SK-N-SH treated with all-trans-retinoic acid at 6 μM for 48 hours (cell line): ENCODE data around the gene ALB.

Experiments
- ATAC-seq: fragments of 200-7000 bp; cut with Tn5 transposase; 3 replicates; pipeline ENCODE4 v1.9.1; 2020; ENCODE audit warnings: mild to moderate bottlenecking, moderate library complexity
- ARNTL ChIP-seq: fragments of 450-650 bp; formaldehyde crosslinking; IDR thresholded peaks from 2 replicates; pipeline ENCODE4 v1.5.0; 2020; ENCODE audit warnings: low read depth, mild to moderate bottlenecking, moderate library complexity, borderline replicate concordance
- CSDC2 ChIP-seq: fragments of 250-450 bp; sonication (Bioruptor Pico); IDR thresholded peaks from 2 replicates; pipeline ENCODE4 v1.5.0; 2020; ENCODE audit warnings: mild to moderate bottlenecking, moderate library complexity
- ESRRG ChIP-seq: fragments of 250-450 bp; sonication (Bioruptor Pico); IDR thresholded peaks from 2 replicates; pipeline ENCODE4 v1.6.1; 2021; ENCODE audit warnings: mild to moderate bottlenecking
- GLIS3 ChIP-seq: fragments of 250-450 bp; sonication (Bioruptor Pico); IDR thresholded peaks from 2 replicates; pipeline ENCODE4 v1.5.0; 2020; ENCODE audit warnings: mild to moderate bottlenecking, moderate library complexity
- ISL1 ChIP-seq: fragments of 250-450 bp; sonication (Bioruptor Pico); IDR thresholded peaks from 2 replicates; pipeline ENCODE4 v2.1.2; 2022; ENCODE audit warnings: mild to moderate bottlenecking, moderate library complexity
- OSR1 ChIP-seq: fragments of 250-450 bp; sonication (Bioruptor Pico); IDR thresholded peaks from 2 replicates; pipeline ENCODE4 v1.8.0; 2022; ENCODE audit warnings: moderate library complexity, mild to moderate bottlenecking, inconsistent platforms
- PPARA ChIP-seq: fragments of 250-450 bp; sonication (Bioruptor Pico); IDR thresholded peaks from 2 replicates; pipeline ENCODE4 v1.5.0; 2020; ENCODE audit warnings: mild to moderate bottlenecking, borderline replicate concordance
- RARB ChIP-seq: fragments of 250-450 bp; sonication (Bioruptor Pico); IDR thresholded peaks from 2 replicates; pipeline ENCODE4 v1.8.0; 2021; ENCODE audit warnings: mild to moderate bottlenecking, moderate library complexity
- SNAI2 ChIP-seq: fragments of 250-450 bp; sonication (Bioruptor Pico); IDR thresholded peaks from 2 replicates; pipeline ENCODE4 v1.5.0; 2020; ENCODE audit warnings: mild to moderate bottlenecking, moderate library complexity
- TCF4 ChIP-seq: fragments of 250-450 bp; sonication (Bioruptor Pico); IDR thresholded peaks from 2 replicates; pipeline ENCODE4 v1.8.0; 2021; ENCODE audit warnings: mild to moderate bottlenecking, moderate library complexity, borderline replicate concordance
- TOX ChIP-seq: fragments of 250-450 bp; sonication (Bioruptor Pico); IDR thresholded peaks from 2 replicates; pipeline ENCODE4 v1.8.0; 2021; ENCODE audit warnings: mild to moderate bottlenecking, moderate library complexity, borderline replicate concordance
- ZC3H10 ChIP-seq: fragments of 250-450 bp; sonication (Bioruptor Pico); IDR thresholded peaks from 2 replicates; pipeline ENCODE4 v1.5.1; 2021; ENCODE audit warnings: mild to moderate bottlenecking, moderate library complexity
- ZFP3 ChIP-seq: fragments of 250-450 bp; sonication (Bioruptor Pico); IDR thresholded peaks from 2 replicates; pipeline ENCODE4 v1.5.0; 2020; ENCODE audit warnings: mild to moderate bottlenecking, moderate library complexity
- ZFP30 ChIP-seq: fragments of 450-650 bp; formaldehyde crosslinking; IDR thresholded peaks from 2 replicates; pipeline ENCODE4 v1.5.0; 2022; ENCODE audit warnings: mild to moderate bottlenecking, moderate library complexity
- ZNF70 ChIP-seq: fragments of 450-650 bp; formaldehyde crosslinking; IDR thresholded peaks from 2 replicates; pipeline ENCODE4 v1.5.0; 2020; ENCODE audit warnings: mild to moderate bottlenecking, moderate library complexity
- TF ChIP-seq, protein P1 (sequence below): fragments of 250-450 bp; sonication (Bioruptor Pico); IDR thresholded peaks from 2 replicates; pipeline ENCODE4 v1.5.1; 2021; ENCODE audit warnings: mild to moderate bottlenecking, moderate library complexity
- TF ChIP-seq, protein P2 (sequence below): fragments of 250-450 bp; sonication (Bioruptor Pico); IDR thresholded peaks from 2 replicates; pipeline ENCODE4 v1.8.0; 2021; ENCODE audit warnings: low read depth, mild to moderate bottlenecking, moderate library complexity, borderline replicate concordance
- TF ChIP-seq, protein P3 (sequence below): fragments of 250-450 bp; sonication (Bioruptor Pico); IDR thresholded peaks from 2 replicates; pipeline ENCODE4 v1.5.0; 2020; ENCODE audit warnings: mild to moderate bottlenecking, moderate library complexity
- TF ChIP-seq, protein P4 (sequence below): fragments of 250-450 bp; sonication (Bioruptor Pico); IDR thresholded peaks from 2 replicates; pipeline ENCODE4 v1.5.1; 2020; ENCODE audit warnings: low read depth, mild to moderate bottlenecking, moderate library complexity

Gene ALB

DNA sequence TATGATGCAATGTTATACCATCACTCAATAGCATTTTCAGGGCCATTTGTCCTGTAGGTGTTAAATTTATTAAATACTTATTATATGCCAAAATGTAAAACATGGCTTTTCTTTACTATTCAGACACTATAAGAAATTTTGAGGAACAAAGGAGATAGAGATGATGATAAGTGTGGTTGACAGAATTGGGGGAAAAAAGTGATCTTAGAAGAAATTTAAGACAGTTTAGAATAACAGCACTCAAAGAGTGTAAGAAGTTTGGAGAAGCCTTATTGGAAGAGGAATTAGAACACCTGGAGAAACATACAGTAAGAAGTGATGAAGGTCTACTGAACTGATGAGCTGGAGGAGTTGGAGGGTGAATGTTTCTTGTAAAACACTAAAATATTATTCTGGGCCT is 19.1 kb downstream of the ALB start:
- ATAC-seq, result no peak
- TF ChIP-seq ZFP3 (no peak), TOX (CRISPR knock-in tag) (no peak), GLIS3 (CRISPR knock-in tag) (no peak), TCF4 (CRISPR knock-in tag) (no peak), OSR1 (CRISPR knock-in tag) (no peak), PPARA (CRISPR knock-in tag) (no peak), RARB (CRISPR knock-in tag) (no peak), ZC3H10 (CRISPR knock-in tag) (no peak), ISL1 (CRISPR knock-in tag) (no peak), SNAI2 (no peak), ZFP30 (CRISPR knock-in tag) (no peak)
- TF ChIP-seq, protein P1, sequence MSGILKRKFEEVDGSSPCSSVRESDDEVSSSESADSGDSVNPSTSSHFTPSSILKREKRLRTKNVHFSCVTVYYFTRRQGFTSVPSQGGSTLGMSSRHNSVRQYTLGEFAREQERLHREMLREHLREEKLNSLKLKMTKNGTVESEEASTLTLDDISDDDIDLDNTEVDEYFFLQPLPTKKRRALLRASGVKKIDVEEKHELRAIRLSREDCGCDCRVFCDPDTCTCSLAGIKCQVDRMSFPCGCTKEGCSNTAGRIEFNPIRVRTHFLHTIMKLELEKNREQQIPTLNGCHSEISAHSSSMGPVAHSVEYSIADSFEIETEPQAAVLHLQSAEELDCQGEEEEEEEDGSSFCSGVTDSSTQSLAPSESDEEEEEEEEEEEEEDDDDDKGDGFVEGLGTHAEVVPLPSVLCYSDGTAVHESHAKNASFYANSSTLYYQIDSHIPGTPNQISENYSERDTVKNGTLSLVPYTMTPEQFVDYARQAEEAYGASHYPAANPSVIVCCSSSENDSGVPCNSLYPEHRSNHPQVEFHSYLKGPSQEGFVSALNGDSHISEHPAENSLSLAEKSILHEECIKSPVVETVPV (CRISPR knock-in tag), result no peak
- TF ChIP-seq, protein P2, sequence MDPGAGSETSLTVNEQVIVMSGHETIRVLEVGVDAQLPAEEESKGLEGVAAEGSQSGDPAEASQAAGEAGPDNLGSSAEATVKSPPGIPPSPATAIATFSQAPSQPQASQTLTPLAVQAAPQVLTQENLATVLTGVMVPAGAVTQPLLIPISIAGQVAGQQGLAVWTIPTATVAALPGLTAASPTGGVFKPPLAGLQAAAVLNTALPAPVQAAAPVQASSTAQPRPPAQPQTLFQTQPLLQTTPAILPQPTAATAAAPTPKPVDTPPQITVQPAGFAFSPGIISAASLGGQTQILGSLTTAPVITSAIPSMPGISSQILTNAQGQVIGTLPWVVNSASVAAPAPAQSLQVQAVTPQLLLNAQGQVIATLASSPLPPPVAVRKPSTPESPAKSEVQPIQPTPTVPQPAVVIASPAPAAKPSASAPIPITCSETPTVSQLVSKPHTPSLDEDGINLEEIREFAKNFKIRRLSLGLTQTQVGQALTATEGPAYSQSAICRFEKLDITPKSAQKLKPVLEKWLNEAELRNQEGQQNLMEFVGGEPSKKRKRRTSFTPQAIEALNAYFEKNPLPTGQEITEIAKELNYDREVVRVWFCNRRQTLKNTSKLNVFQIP (CRISPR knock-in tag), result no peak
- TF ChIP-seq, protein P3, sequence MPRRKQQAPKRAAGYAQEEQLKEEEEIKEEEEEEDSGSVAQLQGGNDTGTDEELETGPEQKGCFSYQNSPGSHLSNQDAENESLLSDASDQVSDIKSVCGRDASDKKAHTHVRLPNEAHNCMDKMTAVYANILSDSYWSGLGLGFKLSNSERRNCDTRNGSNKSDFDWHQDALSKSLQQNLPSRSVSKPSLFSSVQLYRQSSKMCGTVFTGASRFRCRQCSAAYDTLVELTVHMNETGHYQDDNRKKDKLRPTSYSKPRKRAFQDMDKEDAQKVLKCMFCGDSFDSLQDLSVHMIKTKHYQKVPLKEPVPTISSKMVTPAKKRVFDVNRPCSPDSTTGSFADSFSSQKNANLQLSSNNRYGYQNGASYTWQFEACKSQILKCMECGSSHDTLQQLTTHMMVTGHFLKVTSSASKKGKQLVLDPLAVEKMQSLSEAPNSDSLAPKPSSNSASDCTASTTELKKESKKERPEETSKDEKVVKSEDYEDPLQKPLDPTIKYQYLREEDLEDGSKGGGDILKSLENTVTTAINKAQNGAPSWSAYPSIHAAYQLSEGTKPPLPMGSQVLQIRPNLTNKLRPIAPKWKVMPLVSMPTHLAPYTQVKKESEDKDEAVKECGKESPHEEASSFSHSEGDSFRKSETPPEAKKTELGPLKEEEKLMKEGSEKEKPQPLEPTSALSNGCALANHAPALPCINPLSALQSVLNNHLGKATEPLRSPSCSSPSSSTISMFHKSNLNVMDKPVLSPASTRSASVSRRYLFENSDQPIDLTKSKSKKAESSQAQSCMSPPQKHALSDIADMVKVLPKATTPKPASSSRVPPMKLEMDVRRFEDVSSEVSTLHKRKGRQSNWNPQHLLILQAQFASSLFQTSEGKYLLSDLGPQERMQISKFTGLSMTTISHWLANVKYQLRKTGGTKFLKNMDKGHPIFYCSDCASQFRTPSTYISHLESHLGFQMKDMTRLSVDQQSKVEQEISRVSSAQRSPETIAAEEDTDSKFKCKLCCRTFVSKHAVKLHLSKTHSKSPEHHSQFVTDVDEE, result no peak
- TF ChIP-seq, all 23 proteins: peak for 0

DNA sequence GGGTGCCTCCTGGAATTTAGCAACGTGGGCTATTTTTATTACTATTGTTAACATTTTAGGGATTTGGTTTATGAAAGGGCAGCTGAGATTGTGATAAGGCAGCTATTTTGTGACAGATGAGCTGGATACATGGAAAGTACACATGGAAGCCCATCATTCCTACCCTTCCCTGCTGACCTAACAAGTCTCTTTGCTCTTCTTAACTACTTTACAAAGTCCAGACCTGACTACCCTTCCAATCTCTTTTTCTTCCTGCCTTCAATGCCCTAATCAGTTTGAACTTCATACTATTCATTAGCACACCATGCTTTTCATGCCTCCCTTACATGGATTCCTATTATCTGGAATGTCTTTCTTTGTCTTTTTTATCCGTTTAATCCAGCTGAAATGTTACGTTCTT is 22.6 kb downstream of the ALB start:
- no peak for ATAC-seq
- TF ChIP-seq CSDC2 (CRISPR knock-in tag) (no peak), TOX (CRISPR knock-in tag) (no peak)
- TF ChIP-seq, protein P1 (CRISPR knock-in tag), result no peak

DNA sequence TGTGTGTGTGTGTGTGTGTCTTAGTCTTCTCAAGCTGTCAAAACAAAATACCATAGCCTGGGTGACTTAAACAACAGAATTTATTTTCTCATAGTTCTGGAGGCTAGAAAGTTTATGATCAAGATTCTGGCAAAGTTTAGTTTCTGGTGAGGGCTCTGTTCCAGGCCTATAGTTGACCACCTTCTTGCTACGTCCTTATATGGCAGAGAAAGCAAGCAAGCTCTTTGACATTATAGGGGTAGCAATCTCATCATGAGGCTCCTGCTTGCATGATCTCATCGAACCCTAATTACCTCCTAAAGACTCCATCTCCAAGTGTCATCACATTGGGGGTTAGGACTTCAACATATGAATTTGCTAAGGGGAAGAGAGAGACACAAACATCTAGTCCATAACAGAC is 25.0 kb downstream of the ALB start:
- no peak for ATAC-seq
- no peak for TF ChIP-seq ISL1 (CRISPR knock-in tag)
- TF ChIP-seq, protein P4, sequence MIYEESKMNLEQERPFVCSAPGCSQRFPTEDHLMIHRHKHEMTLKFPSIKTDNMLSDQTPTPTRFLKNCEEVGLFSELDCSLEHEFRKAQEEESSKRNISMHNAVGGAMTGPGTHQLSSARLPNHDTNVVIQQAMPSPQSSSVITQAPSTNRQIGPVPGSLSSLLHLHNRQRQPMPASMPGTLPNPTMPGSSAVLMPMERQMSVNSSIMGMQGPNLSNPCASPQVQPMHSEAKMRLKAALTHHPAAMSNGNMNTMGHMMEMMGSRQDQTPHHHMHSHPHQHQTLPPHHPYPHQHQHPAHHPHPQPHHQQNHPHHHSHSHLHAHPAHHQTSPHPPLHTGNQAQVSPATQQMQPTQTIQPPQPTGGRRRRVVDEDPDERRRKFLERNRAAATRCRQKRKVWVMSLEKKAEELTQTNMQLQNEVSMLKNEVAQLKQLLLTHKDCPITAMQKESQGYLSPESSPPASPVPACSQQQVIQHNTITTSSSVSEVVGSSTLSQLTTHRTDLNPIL (CRISPR knock-in tag), result no peak
- TF ChIP-seq GLIS3 (CRISPR knock-in tag), result no peak
- TF ChIP-seq RARB (CRISPR knock-in tag), result no peak
- no peak for TF ChIP-seq ARNTL

DNA sequence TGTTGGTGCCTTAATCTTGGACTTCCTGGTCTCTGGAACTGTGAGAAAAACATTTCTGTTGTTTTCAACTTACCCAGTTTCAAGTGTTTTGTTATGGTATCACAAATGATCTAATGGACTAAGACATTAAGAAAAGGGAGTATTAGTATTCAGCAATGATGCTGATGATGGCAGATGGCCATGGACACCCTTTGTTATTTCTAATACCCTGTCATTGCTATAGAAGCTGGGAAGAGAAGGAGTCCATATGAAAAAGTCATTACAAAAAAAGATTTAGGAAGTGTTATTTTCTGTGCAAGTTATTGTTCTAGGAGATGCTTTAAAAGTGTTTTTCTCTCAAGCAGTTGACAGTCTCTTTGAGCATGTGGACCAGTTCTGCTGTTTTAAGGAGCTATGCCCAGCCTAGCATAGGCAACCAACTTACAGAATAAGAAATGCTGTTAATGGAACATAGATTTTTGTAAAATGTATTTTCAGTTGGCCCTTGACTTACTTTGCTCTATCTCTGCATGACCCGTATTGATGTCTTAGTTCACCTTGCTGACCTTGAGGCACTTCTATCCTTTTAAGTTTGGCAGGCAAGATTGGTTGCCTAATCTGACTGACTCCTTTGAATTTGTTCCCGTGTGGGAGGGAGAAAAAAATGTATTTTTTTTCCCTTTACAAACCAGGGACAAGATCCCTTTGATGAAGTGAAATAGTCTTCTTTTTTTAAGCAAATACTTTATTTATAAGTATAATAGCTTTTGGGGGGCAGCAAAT is 25.9 kb downstream of the ALB start:
- TF ChIP-seq, protein P1 (CRISPR knock-in tag), result no peak
- TF ChIP-seq ZNF70 (no peak), ZFP3 (no peak), ESRRG (CRISPR knock-in tag) (no peak), SNAI2 (no peak)
- TF ChIP-seq, protein P4 (CRISPR knock-in tag), result no peak
- ATAC-seq, result no peak
